ENCODE data around the gene PTMA.
"Not testable (repeated sequence)": the region's sequence is repeated elsewhere in the genome, so short reads cannot be mapped to it uniquely, and the experiment has no call there.

PTMA gene

DNA sequence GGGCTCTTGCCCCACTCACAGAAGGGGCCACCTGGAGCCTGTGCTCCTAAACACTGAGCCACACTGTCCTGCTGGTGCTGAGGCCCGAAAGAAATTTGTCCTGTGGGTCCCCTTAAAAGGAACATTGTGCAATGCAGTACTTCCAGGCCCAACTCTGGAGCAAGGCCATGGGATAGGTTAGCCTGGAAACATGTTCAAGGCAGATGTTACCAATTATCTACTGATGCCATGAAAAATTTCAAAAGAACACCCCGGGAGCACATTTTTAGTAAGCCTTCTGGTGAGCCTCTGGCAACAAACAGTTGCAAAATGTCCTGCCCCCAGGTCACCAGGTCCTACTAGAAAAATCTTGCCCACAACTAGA is 12.3 kb upstream of the PTMA start:
- DNase-seq (ENCODE audit: low read depth), result no peak

DNA sequence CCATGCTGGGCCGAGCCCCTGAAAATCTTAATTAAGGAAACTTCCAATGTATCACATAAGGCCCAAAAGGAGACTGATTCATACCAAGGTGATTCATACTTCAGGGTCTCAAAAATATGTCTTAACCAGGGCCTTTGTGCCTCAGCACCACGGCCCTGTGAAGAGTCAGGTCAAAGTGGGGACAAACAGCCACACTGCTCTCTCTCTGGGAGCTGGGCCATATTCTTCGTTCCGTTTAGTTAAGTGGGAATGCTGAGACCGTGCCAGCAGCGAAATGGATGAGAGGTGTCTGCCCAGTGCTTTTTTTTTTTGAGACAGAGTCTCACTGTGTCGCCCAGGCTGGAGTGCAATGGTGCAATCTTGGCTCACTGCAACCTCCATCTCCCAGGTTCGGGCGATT is 9.3 kb upstream of the PTMA start:
- no peak for DNase-seq (ENCODE audit: low read depth)

DNA sequence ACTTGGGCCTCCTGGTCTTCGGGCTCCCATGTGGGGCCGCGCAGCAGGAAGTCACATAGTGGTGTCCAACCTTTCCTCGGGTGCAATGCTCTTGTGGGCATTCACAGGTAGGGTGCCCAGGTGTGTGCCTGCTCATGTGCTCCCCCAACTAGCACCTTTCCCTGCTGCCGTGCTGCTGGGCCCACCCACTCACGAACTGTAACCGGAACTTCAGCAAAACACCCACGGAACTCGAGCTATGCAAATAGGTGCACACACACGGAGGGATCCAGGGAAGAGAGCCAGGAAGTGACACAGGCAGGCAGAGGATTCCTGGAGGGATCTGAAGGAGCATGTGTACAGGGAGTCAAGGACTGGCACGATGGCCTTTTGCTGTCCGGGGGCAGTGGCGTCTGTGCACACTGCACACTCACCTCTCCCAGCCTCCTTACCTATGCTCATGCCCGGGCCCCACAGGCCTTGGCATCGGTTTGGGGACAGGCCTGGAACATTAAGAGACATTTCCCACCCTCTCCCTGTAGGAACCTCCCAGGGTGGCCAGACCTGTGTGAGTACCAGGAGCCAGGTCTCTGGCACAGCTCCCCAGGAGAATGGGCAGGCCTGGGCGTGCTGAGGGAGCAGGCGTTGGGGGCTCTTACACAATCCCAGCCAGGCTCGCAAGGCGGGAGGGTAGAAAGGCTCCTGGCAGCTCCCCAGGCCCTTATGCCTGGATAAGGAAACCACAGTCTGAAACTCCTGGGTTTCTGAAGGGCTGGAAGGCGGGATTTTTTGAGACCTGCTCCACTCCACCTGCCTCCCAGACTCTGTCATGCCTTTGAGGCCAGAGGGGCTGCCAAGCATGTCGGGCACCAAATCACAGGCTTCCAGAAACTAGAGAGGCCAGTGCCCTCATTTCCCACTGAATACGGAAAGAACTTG is 6.6 kb upstream of the PTMA start:
- peak; percentile 87 for DNase-seq (ENCODE audit: low read depth)

DNA sequence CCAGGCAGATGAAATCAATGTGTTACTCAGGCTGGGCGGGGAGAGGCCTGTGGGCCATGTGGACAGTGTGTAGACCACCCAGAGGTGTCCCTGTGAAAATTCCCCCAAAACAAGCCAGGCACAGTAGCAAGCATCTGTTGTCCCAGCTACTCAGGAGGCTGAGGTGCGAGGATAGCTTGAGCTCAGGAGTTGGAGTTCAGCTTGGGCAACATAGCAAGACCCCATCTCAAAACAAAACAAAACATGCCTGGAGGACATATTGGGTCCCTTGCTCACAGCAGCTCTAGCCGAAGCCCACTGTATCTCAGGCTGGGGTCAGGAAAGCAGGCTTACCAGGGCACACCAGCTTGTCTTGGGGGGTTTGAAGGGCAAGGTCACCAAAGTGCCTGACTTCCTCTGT is 4.3 kb upstream of the PTMA start:
- no peak for DNase-seq (ENCODE audit: low read depth)

DNA sequence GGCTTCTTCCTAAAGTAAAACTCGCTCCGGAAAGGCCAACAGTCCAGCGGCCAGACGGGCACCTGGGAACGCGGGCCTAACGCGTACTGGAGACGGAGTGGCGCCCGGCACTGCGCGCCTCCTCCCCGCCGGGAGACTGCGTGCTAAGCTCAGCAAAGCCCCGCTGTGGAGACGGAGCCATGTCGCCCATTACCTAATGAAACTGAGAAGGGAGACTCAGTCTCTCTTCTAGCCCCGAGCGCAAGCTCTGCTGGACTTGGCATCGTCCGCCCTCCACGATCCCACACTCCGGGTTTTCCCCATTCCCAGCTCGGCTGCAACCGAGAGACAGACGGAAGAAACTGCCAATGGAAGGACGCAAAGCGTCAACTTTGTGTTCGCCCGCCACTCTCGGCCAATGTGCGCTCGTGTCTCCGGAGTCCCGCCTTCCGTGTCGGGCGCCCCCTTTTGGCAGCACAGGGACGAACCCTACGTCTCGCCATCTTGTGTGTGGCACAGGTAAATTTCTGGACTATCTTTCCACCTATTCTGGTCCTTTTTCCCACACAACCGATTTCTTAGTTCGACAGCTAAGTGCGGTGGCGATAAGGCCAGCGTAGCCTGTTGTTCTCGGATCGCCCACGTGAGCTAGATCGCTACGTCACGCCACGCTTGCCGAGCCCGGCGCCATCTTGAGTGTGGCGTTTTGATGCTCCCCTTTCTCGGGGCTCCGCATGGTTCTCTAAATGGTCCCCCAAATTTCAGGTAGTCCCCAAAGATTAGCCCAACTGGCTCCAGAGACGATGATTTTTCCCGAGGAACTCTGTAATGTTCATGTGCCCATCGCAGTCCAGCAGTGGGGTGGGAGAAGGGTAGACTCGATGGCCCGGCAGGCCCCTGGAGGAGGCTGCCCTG is 1.3 kb upstream of the PTMA start:
- DNase-seq (ENCODE audit: low read depth), result peak; percentile 98

DNA sequence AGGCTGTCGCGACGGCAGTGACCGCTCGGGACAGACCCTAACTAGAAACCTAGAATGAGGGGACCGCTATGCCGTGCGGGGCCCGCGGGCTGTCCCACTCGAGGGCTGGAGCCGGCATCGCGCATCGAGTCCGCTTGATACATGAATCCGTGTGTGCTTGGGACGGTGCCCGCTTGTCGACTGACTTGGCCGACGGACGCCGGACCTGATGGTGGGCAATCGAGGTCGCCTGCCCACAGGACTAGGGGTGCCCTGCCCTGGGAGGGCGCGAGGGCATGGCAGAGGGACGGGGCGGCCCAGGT is 749 bp upstream of the PTMA start:
- peak; percentile 40 for DNase-seq (ENCODE audit: low read depth)

DNA sequence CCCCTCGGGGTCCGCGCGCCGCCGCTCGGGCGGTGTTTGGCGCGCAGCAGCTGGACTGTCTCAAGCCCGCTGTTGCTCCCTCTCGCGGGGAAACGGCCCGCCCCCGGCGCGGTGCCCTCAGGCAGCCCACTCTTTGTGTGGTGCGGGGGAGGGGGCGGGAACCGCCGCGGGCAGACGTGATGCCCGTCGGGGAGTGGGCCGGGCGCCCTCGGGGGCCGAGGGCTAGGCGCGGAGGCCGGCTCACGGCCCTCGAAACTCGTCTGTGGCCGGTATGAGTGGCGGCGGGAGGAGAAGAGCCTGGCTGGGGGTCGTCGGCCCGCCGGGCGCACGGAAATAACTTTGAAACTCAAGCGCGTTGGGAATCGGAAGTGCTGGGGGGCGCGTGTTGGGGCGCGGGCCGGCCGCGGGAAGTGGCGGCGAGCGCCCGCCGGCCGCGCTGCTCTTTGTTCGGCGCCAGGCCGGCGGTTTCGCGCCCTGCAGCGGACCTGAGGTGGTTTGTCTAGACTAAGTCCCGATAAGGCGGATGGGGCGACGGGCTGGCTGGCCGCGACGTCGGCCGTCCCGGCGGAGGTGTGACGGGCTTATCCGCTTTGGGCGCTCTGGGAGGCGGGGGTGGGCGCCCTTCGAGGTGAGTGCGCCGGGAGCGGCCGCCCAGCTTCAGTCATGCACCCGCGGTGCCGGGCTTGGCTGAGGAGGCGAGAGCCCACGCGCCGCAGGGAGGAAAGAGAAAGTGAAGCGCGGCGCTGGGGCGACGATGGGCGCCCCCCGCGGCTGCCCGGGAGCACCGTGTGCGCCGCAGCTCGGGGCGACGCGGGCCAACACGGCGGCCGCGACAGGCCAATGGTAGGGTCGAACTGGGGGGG is 679 bp downstream of the PTMA start:
- DNase-seq (ENCODE audit: low read depth), result no peak

DNA sequence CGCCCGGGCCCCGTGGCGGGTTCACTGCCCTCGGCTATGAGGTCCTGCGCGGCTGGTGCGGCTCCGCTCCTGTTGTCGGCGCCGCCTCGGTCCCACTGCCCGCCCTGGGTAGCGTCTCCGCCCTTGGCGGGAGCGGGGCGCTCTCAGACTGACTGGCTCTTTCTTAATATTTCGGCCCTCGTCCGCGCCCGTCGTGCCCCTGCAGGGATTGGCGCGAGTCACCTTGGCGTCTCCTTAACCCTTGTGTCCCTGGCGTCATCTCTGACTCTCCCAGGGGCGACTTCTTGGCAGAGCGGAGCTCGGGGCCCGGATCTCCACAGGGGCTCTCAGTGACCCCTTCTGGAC is 1.3 kb downstream of the PTMA start:
- DNase-seq (ENCODE audit: low read depth), result no peak

DNA sequence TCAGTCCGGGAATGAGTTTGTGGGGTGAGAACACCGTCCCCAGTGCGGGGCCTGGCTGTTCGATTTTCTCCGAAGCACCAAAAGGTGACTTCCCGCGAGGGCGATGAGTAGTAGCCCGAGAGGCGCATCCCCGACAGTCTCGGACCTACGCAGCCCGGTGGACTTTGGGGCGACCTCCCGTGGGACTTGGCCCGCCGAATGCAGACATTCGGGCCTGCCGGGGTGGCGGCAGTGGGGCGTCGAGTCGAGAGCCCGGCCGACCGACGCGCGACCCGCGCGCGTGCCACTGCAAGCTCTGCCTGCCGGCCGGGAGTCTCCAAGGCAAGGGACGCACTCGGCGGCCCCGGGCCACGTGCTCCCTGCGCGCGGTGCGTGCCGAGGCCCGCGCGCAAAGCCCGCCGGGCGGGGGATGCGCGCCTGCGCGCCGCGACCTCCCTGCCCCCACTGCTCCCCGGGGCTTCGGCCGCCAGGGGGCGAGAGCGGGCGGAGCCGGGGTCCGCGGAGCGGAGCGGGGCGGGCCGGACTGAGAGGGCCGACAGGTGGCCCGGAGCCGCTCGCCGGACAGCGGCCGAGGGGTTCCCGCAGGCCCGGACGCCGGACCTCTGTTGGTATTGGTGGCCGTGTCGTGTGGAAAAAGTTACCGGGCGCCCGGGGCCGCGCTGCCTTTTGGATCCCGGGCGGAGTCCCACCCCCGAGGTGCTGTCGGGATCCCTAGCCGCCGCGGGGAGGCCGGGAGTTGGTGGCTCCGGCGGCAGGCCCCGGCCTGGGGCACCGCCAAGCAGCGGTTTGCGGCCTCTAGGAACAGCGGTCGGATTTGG is 1.9 kb downstream of the PTMA start:
- DNase-seq (ENCODE audit: low read depth), result peak; percentile 75

DNA sequence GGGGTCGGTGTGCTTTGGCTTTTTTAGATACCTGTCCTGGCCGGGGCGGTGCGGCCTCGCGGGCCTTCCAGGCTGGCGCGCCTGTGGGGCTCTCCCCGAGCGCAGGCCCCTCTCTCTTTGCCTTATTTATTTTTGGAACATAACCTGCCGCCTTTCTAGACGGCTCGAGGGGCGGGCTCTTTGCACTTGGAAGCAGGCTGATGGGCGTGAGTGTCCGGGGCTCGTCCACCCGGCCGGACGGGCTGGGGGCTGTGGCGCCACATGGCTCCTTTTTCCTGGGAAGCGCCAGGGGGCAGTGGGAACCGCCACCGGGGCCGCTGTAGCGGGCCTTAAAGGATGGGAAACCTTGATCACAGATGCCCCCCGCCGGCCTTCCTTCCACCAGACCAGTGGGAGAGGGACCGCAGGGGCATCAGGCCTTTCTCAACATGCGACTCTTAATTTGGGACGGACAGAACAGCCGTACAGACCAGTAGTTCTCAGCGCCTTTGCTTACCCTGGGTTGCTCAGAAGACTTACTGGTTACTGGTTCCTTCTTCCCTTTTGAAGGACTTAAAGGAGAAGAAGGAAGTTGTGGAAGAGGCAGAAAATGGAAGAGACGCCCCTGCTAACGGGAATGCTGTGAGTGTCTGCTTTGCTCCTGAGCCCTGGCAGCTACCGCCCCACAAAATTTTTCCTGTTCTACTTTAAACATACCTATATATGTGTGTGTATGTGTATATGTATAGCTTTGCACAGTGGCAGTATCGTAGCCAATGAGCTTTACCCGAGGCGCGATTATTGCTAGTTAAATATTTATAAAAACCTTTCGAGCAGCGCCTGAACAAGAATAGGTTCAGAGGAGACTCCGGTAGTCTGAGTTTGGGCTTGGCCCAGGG is 2.7 kb downstream of the PTMA start:
- DNase-seq (ENCODE audit: low read depth), result no peak

DNA sequence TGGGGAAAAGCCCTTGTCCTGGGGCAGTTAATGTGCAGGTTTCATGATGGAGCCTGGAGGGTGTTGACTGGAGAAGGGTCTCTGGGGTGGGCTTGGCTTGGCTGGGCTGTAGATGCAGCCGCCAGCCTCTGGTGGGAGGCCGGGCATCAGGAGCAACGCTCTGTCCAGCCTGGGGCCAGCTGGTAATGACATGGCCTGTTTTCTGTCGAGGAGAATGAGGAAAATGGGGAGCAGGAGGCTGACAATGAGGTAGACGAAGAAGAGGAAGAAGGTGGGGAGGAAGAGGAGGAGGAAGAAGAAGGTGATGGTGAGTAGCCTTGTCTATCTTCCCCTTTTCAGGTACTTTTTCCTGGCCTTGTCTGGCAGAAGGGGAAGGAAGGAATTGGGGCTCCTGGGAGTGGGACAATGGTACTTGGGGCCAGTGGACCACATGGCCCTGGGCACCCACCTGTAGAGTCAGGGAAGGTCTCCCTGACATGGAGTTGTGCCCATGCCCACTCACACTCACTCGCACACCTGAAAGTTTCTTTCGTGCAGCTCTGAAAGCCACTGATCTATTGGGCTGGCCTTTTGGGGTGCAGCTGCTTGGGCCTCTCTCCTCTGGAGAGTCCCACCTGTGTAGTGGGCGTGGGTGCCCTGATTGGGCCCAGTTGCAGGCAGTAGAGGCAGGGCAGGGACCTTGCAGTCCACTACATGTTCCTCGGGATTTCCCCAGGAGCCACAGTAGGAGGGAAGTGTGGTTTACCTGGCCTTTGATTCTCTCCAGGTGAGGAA is 3.5 kb downstream of the PTMA start:
- no peak for DNase-seq (ENCODE audit: low read depth)

DNA sequence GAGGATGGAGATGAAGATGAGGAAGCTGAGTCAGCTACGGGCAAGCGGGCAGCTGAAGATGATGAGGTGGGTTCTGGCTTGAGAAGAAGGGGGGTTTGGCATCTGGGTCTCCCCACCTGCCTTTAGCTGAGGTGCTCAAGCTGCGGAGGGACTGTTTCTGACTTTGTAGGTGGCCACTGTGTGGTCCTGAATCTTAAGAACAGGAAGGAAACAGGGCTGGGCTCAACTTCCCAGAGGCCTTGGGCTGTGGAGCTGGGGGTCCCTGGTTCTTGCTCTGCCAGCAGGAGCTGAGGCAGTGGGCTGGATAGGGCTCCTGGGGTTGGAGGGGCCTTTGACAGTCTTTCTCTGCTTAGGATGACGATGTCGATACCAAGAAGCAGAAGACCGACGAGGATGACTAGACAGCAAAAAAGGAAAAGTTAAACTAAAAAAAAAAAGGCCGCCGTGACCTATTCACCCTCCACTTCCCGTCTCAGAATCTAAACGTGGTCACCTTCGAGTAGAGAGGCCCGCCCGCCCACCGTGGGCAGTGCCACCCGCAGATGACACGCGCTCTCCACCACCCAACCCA is 4.2 kb downstream of the PTMA start:
- DNase-seq (ENCODE audit: low read depth), result not testable (repeated sequence)

DNA sequence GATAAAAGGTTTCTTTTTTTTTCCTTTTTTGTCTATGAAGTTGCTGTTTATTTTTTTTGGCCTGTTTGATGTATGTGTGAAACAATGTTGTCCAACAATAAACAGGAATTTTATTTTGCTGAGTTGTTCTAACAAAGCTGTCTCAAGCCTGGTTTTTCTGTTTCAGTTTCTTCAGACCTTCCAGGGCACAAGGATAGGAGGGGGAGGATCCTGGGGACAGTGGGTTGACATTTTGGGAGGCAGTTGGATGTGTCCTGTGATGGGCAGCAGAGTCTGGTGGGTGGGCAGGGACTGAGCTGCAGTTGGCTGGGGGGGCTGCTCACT is 5.0 kb downstream of the PTMA start:
- not testable (repeated sequence) for DNase-seq (ENCODE audit: low read depth)

DNA sequence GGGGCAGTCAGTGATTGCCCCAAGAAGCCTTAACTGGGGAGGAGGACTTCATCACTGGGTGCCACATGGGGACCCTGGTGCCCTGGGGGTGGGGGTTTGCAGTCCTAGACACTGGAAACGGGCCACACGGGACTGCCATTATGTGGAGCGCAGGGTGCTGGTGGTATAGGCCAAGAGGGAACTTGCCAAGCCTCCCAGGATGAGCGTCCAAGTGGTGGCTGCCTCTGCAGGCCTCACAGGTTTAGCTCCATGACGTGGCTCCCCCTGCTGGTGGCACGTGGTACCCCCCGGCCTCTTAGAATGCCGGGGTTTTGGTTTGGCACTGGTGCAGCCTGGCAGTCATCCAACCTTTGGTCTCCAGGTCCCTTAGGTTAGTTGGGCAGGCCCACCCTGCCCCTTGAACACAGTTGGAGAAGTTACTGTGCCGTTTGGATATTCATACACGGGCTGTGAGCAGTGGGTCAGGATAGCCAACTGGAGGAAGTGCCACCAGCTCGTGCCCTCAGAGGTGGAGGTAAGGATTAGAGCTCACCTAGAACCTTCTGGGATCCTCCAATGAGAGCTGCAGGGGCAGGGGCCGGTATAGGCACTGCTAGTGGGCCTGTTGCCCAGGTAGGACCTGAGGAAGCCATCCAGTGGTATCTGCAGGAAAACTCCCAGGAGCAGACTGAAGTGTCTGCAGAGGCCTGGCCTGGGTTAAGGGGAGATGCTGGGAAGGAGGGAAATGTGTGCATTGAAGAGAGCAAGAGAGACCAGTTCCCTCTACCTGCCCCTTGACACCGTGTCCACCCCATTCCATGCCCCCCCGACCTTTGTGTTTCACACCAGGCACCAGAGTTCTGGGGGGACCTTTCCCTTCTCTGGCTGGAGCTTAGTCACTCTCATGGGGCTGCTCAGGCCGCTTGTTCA is 5.7 kb downstream of the PTMA start:
- DNase-seq (ENCODE audit: low read depth), result peak; percentile 81

DNA sequence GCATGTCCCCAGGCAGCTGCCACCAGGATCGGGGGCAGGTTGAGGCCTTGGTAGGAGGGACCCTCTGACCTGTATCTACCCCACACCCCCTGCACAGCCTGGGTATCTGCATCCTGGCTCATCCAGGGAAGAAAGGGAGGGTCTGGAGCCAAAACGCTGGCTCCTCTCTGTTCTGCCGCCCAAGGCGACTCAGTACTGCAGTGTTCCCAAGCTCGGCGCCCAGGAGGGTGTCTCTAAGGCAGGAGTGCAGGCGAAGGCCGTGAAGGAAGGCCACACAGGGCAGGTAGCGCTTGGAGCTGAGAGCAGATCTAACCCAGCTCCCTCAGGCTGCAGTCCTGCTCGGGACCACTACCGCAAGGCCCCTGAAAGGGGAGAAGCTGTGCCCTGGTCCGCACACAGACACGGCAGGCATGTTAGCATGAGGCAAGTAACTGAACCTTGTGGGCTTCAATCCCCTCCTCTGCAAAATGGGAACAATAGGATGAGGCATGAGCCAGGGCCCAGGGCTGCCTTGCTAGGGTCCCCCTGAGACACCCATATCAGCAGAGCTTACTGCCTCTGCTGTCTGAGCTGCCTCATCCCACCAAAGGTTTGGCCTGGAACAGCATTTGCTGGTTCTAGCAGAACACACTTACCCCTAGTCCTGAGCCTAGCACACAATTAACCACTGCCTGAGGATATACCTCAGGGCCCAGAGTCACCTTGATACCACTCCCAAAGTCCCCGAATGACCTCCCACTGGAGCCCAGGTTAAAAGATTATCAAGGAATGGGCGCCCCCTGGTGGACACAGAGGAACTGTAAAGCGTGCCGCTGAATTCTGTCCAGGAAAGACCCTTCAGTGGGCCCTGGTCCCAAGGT is 6.5 kb downstream of the PTMA start:
- DNase-seq (ENCODE audit: low read depth), result no peak

DNA sequence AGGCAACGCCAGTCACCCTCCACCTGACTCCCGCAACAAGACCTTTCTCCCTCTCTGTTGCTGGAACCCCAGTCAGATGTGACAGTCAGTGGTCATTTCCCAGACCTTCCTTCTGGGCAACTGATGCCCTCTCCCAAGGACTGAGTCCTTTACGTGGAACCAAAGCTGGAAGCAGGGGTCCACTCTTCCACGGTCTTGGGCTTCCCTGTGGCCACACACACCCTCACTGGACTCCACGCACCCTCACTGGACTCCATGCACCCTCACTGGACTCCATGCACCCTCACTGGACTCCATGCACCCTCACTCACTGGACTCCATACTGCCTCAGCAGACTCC is 7.1 kb downstream of the PTMA start:
- DNase-seq (ENCODE audit: low read depth), result no peak

DNA sequence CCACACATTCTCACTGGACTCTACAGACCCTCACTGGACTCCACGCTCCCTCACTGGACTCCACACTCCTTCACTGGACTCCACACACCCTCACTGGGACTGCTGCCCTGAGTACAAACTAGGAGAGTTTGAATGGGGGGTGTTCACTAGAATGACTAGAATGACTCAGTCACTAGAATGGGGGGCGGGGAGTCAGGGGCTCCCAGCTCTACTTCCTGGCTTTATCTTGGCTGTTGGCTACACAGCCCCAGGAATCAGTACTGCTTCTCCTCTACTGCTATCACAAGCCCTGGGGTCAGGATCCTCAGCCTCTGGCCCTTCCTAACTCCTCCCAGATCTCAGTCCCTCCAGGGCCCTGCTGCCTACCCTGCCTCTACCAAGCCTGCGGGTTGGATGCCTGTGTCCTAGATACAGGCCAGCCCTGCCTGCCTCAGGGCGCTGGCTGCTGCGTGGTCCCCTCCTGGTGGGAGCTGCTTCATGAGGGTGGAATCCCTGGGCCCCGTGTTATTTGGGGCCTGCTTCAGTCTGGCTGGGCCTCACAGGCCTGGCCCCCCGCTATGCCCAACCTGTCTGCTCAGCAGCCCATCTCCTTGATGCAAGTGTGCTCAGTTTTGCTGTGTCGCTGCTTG is 7.8 kb downstream of the PTMA start:
- DNase-seq (ENCODE audit: low read depth), result no peak

Data from amniotic epithelial cell (primary cell).